Activated T-cell treated with anti-CD3 and anti-CD28 coated beads for 4 hours (primary cell): Measurements from ENCODE around the gene STAC2.

Experiments used
- DNase-seq: peaks from one replicate; pipeline ENCODE4 v3.0.0-alpha.2; 2020

Gene STAC2

GRCh38 chr17:39209317-39210092 is 16.2 kb downstream of the STAC2 start:
- peak; percentile 74 for DNase-seq

GRCh38 chr17:39208893-39209292 is 16.9 kb downstream of the STAC2 start:
- DNase-seq, result no peak

- DNase-seq, result no peak
Observed at GRCh38 chr17:39208136-39208535, 17.6 kb downstream of the STAC2 start.

GRCh38 chr17:39205112-39205526 is 20.6 kb downstream of the STAC2 start:
- DNase-seq, result no peak

GRCh38 chr17:39204245-39204644 is 21.5 kb downstream of the STAC2 start:
- DNase-seq, result no peak

GRCh38 chr17:39200957-39201510 is 24.7 kb downstream of the STAC2 start:
- no peak for DNase-seq

GRCh38 chr17:39200070-39200879 is 25.5 kb downstream of the STAC2 start, which contains the start of gene RPL19:
TSS of gene RPL19 (plus strand) at chr17:39200283. CDS start at chr17:39200345, 62 bp downstream.
- DNase-seq, result peak; percentile 65

GRCh38 chr17:39199820-39200069 is 26.0 kb downstream of the STAC2 start:
- DNase-seq, result peak; percentile 84

GRCh38 chr17:39198186-39198566 is 27.6 kb downstream of the STAC2 start:
- DNase-seq, result no peak

GRCh38 chr17:39197380-39198185 is 28.2 kb downstream of the STAC2 start, which contains the start of gene CACNB1:
TSS of gene CACNB1 (minus strand) at chr17:39197669. CDS start at chr17:39197495, 174 bp downstream.
- peak; percentile 53 for DNase-seq

- DNase-seq, result no peak
Observed at GRCh38 chr17:39196808-39197291, 28.9 kb downstream of the STAC2 start.

GRCh38 chr17:39196241-39196807 is 29.4 kb downstream of the STAC2 start:
- DNase-seq, result no peak

- no peak for DNase-seq
Observed at GRCh38 chr17:39195568-39196160, 30.1 kb downstream of the STAC2 start.

- DNase-seq, result no peak
Observed at GRCh38 chr17:39194985-39195524, 30.7 kb downstream of the STAC2 start.

- no peak for DNase-seq
Observed at GRCh38 chr17:39194089-39194984, 31.4 kb downstream of the STAC2 start.

- DNase-seq, result no peak
Observed at GRCh38 chr17:39193346-39193745, 32.4 kb downstream of the STAC2 start.

GRCh38 chr17:39192901-39193300 is 32.8 kb downstream of the STAC2 start:
- no peak for DNase-seq

- no peak for DNase-seq
Observed at GRCh38 chr17:39191750-39192510, 33.8 kb downstream of the STAC2 start.

- no peak for DNase-seq
Observed at GRCh38 chr17:39187152-39187830, 38.5 kb downstream of the STAC2 start.
